Lower leg skin (tissue), 4 donors: ENCODE measurements around the gene CCDC69. TPM values are rescaled to one million over a fixed set of nuclear protein-coding genes. Genes with fewer than 3 reads are reported as not detected.

Experiments
- DNase-seq, 2 donors: peaks; one replicate each; pipeline ENCODE4 v3.0.0-alpha.2; 2019; ENCODE audit warnings: low spot score in 2 of 2
- H3K4me3 ChIP-seq: fragments of 200-600 bp; sonication (generic); 2 replicates; pipeline ENCODE4 v1.5.1; 2017; ENCODE audit warnings: mild to moderate bottlenecking, low read depth; ENCODE audit not compliant: poor library complexity, severe bottlenecking
- CTCF ChIP-seq, 3 donors: fragments of 450-650 bp; IDR thresholded peaks; one replicate each; pipeline ENCODE4 v1.5.1; 2016; ENCODE audit warnings: antibody characterized with exemption in 3 of 3, mild to moderate bottlenecking in 3 of 3, moderate library complexity in 2 of 3
- POLR2A ChIP-seq, 2 donors: fragments of 450-650 bp; IDR thresholded peaks; one replicate each; pipeline ENCODE4 v1.6.1; 2016 to 2017; ENCODE audit warnings: antibody characterized with exemption in 2 of 2, mild to moderate bottlenecking in 1 of 2, moderate library complexity in 1 of 2
- WGBS, 2 donors: methylation state at CpG; one replicate each; pipeline ENCODE4 v1.1.5; 2018; 5-methylcytosine and 5-hydroxymethylcytosine counted together
- intact Hi-C: fragments of 100-400 bp; cut with DNase I; formaldehyde crosslinking; loops from one replicate; pipeline ENCODE4 v1.15.0; 2023; ENCODE audit warnings: low total_unique reads
- total RNA-seq, 4 donors: library from RNA; depleted of rRNA; stranded (reverse); fragments of >200 nt; gene quantifications; one replicate each; pipeline ENCODE4 v1.1.0, GENCODE V29; 2016

Gene CCDC69
- total RNA-seq, 4 donors from 2014 or later = 21.4 to 33.3 (median 24.2) TPM

- TF ChIP-seq POLR2A (IDR thresholded peaks at IDR 0.05) (no peak), CTCF (IDR thresholded peaks at IDR 0.05) (no peak)
- intact Hi-C loops = no loop called here
- no peak overlapping the region for H3K4me3 ChIP-seq
- DNase-seq = no peak
- 39 to 40% methylated on average over 5 of the region's 5 CpGs for WGBS, 2 donors
Measured at GRCh38 chr5:151150471-151151262, 73.2 kb downstream of the CCDC69 start.

- intact Hi-C loops = no loop called here
Measured at GRCh38 chr5:151148583-151148982, 75.3 kb downstream of the CCDC69 start.

GRCh38 chr5:151147033-151147432 is 76.9 kb downstream of the CCDC69 start:
- H3K4me3 ChIP-seq = no peak overlapping the region
- DNase-seq = no peak
- WGBS, 2 donors = 93 to 94% methylated on average over 4 of the region's 4 CpGs
- intact Hi-C loops = no loop called here
- TF ChIP-seq POLR2A (IDR thresholded peaks at IDR 0.05) = no peak
- TF ChIP-seq CTCF (IDR thresholded peaks at IDR 0.05) = no peak

More at GRCh38 chr5:151148583-151148982, 75.3 kb downstream of the CCDC69 start:
- no peak for TF ChIP-seq CTCF (IDR thresholded peaks at IDR 0.05)
- TF ChIP-seq POLR2A (IDR thresholded peaks at IDR 0.05) = no peak
- WGBS, 2 donors = 72 to 84% methylated on average over 7 of the region's 7 CpGs
- H3K4me3 ChIP-seq = no peak overlapping the region
- no peak for DNase-seq

DNA sequence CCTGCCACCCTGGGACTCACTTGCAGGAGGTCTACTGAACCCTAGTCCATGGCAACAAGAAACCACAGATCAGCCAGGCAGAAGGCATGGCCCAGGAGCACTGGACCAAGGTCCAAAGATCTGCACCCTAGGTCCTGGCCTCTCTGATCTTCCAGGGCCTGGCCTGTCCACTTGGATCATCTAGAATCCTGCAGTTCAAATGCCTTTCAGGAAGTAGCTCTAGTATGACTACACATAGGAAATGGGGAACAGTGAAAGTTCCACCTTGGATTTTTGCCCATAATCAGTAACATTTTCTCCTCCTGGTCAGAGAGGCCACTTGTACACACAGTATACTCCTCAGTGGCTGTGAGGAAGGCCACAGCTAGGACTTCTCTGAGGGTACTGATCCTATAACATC is 77.8 kb downstream of the CCDC69 start:
- intact Hi-C loops = no loop called here
- TF ChIP-seq CTCF (IDR thresholded peaks at IDR 0.05) (no peak), POLR2A (IDR thresholded peaks at IDR 0.05) (no peak)
- no peak for DNase-seq
- no peak overlapping the region for H3K4me3 ChIP-seq

GRCh38 chr5:151144922-151145321 is 79.0 kb downstream of the CCDC69 start:
- TF ChIP-seq POLR2A (IDR thresholded peaks at IDR 0.05) (no peak), CTCF (IDR thresholded peaks at IDR 0.05) (no peak)
- DNase-seq = no peak
- no peak overlapping the region for H3K4me3 ChIP-seq
- WGBS, 2 donors = 46 to 70% methylated on average over 6 to 7 of the region's 7 CpGs
- intact Hi-C loops = no loop called here

DNA sequence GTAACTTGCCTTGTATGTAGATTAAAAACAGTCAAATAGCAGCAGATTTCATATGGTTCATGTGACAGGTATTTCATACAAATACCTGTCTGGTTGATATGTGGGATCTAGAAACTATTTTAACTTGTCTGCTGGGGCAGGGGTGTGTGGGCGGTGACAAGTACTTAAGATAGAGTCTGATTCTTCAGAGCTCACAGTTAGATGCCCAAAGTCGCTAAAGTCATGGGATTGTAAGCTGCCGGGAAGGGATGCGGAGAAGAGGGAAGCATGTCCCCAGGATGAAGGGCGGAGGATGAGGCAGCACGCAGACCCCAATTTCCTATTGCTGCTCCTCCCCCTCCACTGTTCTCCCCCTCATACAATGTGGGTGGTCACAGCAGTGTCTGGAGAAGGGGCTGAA is 79.6 kb downstream of the CCDC69 start:
- 72 to 84% methylated on average over 6 of the region's 6 CpGs for WGBS, 2 donors
- TF ChIP-seq POLR2A (IDR thresholded peaks at IDR 0.05) (no peak), CTCF (IDR thresholded peaks at IDR 0.05) (no peak)

More for the DNA sequence above, 79.6 kb downstream of the CCDC69 start:
- intact Hi-C loops = no loop called here
- H3K4me3 ChIP-seq = no peak overlapping the region
- no peak for DNase-seq
